Smooth muscle cell of the brain vasculature (primary cell): ENCODE results near the gene FBXL4.

Experiments used
- DNase-seq: peaks from one replicate; pipeline ENCODE4 v3.0.0-alpha.2; 2012; ENCODE audit warnings: low read depth, low spot score

The FBXL4 gene

DNA sequence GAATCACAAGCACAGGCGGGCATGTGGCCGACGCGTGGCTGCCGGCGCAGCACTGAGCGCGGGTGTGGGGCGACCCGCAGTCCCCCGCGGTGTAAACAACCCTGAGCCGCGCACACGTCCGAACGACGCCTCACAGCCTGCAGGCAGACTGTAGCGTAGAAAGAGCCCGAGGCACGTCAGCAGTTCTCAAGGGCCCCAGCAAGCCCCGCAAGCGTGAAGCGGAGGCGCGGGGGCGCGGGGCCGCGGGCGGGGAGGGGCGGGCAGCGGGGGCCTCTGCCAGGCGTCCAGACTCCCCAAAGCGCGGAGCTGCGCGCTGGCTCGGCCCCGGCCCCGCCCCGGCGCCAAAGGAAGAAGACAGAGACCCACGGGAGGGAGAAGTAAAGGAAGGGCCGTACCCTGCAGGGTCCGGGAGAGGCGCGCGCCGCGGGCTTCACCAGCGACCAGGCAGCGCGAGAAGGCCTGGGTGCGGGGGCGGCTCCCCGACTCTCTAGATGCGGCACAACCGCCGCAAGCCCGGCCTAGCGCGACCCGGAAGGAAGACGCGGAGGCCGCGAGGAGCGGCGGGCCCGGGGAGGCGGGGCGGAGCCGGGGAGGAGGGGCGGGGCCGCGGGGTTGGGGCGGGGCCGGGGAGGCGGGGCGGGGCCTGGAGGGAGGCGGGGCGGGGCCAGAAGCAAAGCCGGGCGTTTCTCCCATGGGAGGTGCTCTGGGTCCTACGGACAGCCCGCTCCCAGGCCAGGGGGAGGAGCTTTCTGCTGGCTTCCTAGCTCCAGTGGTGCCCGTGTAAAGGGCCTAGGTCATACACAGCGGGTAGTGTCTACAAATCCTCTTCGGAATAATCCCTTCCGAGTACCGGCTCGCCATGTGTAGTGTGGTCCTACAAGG is at the start of gene FBXL4:
FBXL4 (minus strand) TSS at position 536 of the 882 bp plus-strand sequence. CDS start 20,958 bp downstream, outside the sequence.
- no peak for DNase-seq

DNA sequence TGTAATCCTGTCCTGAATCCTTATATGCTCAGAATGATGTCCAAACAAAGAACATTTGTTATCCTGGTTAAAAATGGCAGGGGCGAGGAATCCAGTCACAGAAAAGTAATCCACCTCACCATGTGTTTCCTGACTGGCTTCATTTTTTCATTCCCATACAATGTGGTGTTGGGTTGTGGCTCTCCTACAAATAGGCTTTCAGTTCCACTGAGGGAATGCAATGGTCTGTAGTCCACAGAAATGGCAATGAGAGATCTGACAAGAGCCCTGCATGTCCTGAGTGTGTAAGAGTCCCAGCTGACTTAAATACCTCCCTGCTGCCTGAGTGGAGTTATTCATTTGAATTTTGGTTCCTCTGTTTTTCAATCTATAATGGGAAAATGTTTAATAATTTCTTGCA is 47.4 kb upstream of the FBXL4 start:
- DNase-seq = no peak

DNA sequence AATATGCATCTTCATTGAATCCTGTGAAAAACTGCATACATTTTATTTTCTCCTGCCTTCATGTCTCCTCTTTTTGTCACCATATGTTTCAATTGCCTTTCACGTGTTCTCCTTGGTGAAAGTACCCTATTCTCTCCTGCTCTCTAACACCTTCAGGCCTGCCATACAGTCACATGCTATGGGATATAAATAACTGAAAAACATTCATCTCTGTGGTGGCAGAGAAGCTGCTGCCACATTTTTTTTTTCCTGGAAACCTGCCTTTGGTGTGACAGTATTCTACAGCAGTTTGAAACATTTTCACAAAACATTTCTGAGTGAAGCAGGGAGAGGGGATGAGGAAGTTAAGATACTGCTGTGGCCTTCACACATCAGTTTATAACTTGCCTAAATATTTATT is 44.8 kb upstream of the FBXL4 start:
- no peak for DNase-seq

DNA sequence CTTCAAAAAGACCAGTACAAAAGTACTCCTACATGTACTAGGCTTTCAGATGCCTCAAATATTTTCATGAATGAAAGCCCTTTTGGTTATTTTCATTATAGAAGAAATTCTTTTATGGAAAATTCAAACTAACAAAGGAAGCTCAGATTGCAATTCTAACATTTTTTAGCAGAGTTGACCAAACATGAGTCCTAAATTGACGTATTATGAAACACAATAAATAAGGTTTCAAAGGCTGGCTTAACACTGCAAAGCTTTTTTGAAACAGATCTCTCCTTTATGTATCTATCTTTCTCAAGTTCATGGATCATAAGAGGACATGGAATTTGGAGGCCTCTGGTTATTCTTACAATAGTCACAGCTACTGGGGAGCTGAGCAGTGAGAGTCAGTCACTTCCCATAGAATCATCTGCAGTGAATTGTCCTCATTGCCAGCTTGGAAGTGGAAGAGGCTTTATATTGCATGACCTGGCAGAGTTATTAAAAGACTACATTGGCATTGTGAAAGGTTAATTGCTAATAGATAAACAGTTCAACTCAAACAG is 38.4 kb upstream of the FBXL4 start:
- no peak for DNase-seq

DNA sequence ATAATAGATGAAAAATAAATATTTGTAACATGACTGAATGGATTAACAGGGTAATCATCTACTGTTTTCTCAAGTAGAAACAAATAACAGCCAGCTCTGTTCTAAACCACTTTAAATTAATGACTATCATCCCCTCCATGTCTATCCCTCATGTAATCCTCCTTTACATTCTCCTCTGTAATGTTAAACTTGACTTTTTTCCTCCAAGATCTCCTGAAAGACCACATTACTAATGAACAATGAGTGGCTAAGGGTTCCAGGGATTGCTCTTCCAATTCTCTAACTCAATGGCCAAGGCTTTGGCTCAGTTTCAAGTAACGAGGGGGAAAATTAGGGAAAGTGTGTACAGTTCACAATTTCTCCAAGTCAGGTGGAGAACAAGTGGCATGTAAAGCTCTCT is 37.6 kb upstream of the FBXL4 start:
- DNase-seq = no peak

DNA sequence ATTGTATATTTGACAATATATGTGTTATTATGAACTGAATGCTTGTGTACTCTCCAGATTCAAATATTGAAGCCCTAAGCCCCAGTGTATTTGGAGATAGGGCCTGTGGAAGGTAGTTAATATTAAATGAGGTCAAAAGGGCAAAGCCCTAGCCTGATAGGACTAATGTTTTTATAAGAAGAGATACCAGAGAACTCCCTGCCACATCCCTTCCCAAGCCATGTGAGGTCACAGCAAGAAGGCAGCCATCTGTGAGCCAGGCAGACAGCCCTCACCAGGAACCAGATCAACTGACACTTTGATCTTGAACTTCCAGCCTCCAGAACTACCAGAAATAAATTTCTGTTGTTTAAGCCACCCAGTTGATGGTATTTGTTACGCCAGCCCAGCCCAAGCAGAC is 36.4 kb upstream of the FBXL4 start:
- no peak for DNase-seq

DNA sequence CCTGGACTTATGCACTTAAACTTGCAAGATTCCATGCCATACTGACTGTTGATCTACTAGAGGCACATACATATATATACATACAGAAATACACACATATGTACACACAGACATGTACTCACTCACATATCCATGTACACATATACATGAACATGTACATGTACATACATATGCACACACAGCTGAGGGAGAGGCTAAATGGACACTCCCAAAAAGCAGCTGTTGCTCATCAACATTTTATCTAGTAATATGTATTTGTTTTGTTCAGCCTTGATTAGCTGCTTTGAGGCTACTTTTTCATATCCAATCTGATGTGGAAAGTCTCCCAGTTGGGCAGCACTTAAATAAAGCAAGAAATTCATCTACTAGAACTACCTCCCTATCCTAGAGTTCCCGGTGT is 33.7 kb upstream of the FBXL4 start:
- no peak for DNase-seq

DNA sequence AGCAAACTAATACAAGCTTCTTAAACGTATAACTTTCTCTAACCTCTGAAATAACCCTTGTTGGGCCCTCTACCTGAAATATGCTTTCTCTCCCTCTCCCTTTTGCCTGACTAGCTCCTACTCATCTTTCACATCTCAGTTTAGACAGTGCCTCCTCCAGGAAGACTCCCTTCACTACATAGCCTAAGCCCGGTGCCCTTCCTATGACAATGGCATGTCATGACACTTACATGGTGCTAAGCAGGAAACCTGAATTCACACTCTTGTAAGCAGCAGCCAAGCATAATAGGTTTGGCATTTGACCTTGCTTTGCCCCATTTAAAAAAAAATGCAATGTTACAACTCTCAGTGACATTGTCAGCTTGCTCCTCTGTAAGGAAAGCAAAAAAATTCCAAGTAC is 33.1 kb upstream of the FBXL4 start:
- DNase-seq = no peak

DNA sequence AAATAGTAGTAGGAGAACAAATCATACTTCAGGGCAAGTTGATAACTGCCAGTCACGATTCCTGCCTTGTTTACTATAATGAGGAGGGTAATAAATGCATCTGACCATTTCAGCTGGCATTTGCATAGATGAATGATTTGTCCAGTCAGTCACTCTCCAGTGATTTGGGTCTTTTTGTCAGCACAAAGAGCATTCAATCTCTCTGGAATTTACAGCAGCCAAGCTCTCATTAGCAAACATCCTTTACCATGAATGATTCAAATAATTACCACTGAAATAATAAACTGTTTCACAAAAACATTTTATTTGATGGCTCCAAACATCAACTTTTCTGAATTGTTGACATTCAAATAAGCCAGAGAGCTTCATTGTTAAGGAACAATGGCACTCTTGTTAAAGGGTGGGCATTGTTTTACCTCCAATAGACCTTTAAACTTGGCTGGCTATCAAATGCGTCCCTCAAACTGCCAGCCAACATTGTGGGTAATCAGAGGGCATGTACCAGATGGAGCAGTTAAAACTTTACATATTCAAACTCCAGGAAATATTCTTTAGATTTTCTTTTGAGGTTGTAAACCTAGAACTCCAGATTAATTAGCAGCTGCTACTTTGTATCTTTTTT is 30.0 kb upstream of the FBXL4 start:
- no peak for DNase-seq

DNA sequence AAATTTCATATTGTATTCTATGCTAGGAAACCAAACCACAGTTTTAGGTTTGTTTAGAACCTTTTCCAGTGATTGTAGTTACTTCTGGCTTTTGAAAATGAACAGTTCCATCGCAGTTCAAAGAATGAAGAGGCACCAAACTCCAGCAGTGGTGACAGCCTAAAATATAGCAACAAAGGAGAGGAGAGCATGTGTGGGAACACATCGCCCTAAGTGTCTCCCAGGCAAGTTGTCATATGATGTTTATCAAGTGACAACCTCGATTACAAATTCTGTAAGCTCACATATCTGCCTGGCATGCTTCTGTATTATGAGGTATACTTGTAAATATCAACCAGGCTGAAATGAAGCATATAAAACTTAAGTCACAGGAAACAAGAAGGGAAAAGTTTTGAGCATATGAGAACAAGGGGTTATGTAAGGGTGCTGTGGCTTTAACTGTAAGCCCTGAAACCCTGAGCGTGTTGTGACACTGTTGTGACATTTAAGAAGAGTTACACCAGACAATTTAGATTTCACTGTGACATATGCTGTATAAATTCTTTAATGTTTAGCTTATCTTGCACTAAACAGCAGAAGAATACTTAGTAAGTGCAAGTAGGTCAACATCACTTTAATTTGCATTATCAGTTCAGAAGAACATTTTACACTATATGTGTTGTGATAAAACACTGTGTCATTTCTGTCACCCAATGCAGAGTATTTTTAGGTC is 29.1 kb upstream of the FBXL4 start:
- no peak for DNase-seq

DNA sequence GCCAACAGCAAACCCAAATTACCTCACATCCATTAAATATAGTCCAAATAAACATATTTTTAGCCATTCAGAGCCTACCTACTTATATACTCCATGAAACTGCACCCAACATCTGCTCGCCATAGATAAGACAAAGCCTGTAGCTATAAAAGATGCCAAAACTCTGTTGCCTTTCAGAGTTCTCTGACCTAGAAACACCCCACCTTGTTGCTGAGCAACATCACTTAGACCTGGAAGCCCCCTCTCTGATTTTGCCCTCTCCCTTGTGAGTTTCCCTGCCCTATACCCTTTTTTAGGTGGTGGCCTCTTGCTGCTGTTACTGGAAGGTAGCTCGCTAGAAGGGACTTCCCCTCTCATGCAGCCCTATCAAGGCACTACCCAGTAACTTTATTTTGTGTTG is 27.7 kb upstream of the FBXL4 start:
- DNase-seq = no peak

DNA sequence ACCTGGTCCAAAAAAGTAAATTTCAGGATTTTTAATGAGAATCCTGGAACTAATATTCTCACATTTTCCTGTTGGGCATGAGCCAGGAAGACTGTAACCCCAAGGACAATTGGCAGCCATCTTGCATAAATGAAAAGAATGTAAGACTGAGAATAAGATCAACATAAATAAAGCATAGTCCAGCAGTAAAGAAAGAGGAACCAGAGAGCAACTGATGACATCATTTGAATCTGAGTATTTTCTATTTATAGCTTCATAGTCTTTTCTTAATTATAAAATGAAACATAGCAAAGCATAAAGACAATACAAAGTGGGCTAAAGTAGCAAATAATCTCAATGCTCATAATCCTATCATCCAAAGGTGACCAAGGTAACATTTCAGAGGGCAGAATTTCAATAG is 26.6 kb upstream of the FBXL4 start:
- no peak for DNase-seq

DNA sequence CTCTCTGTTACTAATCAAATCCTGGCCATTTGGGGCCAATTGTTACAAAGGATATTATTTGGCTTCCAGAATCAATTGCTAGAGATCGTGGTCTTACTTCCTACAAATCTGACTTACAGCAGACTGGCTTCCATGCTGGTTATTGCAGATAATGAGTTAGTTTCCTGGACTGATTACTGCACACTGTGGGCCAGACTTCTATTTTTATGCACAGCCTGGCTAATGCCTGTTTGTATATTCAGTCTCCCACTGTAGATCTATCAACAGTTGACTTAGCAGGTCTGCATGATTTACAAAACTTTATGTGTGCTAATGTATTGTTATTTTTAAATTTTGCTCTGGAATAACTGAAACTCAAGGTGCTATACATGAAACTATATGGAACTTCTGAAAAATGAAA is 25.8 kb upstream of the FBXL4 start:
- DNase-seq = no peak

DNA sequence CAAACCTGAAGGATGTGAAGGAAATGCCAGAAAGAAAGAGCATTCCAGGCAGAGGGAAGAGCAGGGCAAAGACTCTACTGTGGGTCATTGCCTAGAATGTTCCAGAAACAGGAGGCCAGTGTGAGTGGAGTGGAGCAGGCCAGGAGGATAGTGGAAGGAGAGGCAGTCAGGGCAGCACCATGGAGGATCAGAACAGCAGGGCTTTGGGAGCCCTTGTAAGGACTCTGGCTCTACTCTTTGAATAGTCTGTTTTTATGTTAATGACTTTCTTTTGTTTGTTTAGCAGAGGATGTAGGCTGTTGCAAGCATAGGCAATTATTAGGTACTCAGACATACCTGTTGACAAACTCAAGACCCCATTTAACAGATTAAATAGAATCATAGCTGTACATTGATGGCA is 23.6 kb upstream of the FBXL4 start:
- no peak for DNase-seq

DNA sequence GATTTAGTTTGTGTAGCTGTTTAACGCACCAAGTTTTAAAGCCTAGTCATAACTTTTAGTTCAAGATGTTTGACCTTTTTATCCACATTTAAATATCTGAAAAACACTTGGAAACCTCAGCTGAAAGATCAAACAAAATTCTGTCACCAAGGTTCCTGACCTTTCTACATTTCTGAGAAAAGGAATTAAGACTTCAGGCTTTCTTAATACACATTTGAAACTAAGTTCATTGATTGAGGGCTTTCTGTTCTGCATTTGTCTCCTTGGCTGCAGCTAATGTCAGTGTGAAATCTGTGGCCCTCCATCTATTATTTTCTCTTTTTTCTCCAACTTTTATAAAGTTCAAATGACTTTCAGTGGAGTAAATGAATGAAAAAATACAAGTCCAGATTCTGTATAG is 22.7 kb upstream of the FBXL4 start:
- DNase-seq = no peak

DNA sequence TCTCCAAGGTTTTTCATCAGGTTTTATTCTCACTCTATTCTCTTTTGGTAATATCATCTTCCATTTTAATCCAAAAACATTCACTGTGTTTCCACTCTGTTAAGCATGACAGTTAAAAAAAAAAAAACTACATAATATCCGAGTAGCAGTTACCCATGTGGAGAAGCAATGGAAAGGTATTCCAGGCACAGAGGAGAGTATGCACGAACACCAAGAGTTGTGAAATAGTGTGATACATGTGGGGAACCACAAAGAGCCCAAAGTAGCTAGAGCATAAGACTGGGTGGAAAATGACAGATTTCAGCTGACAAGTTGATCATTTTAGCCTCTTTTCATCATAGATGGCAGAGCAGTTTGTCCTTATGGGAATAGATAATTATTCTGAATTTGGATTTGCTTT is 19.9 kb upstream of the FBXL4 start:
- DNase-seq = no peak

DNA sequence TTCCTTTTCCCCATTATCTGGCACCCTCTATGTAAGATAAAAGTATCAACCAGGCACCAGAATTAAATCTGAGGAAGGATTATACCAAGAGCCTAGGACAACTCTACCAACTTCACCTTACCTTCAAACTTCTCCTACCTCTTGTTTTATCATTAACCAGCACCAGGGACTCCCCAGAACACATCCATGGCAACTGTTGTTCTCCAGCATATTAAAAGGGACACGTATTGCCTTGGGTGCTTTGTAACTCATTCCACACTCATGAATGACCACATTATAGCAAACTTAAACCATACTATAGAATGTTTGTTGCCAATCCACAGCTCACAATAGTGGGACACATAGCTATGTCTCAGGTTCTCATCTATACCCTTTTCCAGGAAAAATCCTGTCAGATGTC is 11.9 kb upstream of the FBXL4 start:
- no peak for DNase-seq

DNA sequence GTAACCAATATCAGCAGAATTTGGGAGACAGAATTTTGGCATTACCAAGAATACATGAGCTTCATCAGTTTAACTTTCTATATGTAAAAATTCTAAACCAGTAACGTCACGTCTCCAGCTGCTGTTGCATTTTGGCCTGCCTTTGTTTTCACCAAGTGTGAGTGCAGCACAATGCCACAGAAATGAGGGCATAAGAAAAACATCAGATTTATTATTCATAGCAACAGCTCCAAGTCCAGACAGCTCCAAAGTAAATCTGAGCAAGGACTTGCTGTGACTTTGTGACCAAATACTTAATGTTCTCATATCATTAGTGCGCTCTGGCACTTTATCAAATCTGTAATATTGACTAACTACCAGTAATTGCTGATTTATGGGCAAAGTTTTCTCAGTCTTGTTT is 11.0 kb upstream of the FBXL4 start:
- no peak for DNase-seq

DNA sequence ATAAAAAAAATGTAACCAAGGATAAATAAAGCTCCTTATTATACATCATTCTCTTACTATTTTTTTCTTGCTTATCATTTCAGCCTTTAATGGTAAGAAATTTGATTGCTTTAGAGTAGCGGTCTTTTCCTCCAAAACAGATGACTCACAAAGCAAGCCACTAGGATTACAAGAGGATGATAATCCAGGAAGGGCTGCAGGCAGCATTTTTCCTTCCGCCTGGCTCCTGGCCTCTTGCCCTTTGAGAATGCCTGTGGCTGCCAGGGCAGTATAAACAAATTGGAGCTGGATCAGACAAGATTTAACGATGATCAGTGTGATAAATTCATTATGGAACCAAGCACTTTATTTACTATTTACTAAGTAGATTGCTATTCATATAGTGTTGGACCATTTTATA is 9.7 kb upstream of the FBXL4 start:
- no peak for DNase-seq

DNA sequence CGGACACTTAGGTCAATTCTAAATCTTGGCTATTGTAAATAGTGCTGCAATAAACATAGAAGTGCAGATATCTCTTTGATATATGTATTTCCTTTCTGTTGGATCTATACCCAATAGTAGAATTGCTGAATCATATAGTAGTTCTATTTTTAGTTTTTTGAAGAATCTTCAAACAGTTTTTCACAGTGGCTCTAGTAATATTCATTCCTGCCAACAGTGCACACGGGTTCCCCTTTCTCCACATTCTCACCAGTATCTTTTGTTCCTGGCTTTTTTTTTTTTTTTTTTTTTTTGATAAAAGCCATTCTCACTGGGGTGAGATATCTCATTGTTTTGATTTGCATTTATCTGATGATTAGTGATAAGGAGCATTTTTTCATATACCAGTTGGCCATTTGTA is 1.8 kb upstream of the FBXL4 start:
- no peak for DNase-seq

DNA sequence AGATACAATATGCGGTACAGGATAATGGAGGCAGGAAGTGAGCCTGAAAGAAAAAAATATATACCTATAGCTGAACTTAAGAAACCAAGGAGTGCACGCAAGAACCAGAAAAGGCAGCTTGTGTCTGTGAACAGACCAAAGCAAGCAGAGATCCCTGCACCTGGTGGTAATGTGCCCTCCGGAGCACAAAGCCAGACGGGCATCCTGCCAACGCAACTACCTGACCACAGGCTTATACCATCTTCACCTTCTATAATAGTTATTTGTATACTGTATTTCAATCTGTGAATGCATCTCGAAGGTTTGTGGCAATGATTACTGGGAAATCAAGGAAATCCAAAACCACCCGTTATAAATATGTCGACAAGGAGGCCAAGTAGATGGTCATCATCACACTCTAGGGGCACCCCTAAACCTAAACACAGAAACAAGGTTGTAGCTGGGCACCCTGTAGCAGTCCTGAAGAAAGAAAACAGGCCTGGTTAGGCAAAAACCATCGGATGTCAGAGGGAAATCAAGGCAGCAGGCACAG is 801 bp downstream of the FBXL4 start:
- no peak for DNase-seq

DNA sequence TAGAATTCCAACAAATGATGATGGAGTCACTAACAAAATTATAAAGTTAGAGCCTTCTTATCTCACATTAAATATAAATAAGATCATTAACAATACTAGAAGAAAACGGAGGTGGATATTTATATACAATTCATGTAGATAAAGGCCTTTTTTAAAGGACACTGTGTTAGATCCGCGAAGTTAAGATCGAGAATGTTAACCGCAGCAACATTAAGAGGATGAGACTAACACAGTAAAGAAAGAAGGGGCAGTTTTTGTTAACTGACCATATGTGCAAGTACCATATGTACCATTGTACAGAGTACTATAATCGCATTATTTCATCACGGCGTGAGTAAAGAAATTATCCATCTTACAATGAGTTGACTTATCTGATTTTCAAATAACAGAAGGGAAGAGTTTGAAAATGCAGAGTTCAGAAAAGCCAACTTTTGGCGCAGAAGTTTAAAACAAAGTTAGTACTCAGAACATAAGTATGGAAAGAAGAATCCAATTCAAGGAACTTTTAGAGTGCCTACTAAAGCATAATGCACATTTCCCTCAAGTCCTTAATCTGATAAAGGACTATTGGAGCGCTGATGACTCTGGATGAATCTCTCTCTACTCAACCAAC is 1.4 kb downstream of the FBXL4 start:
- DNase-seq = no peak
